HL-60 (cell line): ENCODE results near the gene CD247.

ENCODE experiments used
- DNase-seq, 2 experiments: peaks; one replicate each; pipeline ENCODE4 v3.0.0-alpha.2; 2010 to 2020; ENCODE audit warnings: low read depth in 1 of 2, low spot score in 1 of 2
- H3K27ac ChIP-seq: fragments of 250-450 bp; sonication (Bioruptor Pico); replicated peaks from 2 replicates; pipeline ENCODE4 v1.5.1; 2020; ENCODE audit warnings: mild to moderate bottlenecking, moderate library complexity
- H3K27me3 ChIP-seq: fragments of 250-450 bp; sonication (Bioruptor Pico); 2 replicates; pipeline ENCODE4 v1.5.1; 2021; ENCODE audit warnings: mild to moderate bottlenecking, moderate library complexity; ENCODE audit not compliant: insufficient read depth, poor library complexity, severe bottlenecking
- H3K4me3 ChIP-seq: replicated peaks from 2 replicates; pipeline ENCODE4 v1.5.1; 2011; ENCODE audit warnings: mild to moderate bottlenecking, control low read depth, low read length; ENCODE audit not compliant: insufficient read depth
- GABPA ChIP-seq: IDR thresholded peaks from 2 replicates; pipeline ENCODE4 v1.6.1; 2012; ENCODE audit warnings: low read depth
- POLR2AphosphoS5 ChIP-seq: IDR thresholded peaks from 2 replicates; pipeline ENCODE4 v1.6.1; 2012; ENCODE audit warnings: low read depth
- SPI1 ChIP-seq: IDR thresholded peaks from 2 replicates; pipeline ENCODE4 v1.6.1; 2012; ENCODE audit warnings: low read depth, mild to moderate bottlenecking, borderline replicate concordance
- TF ChIP-seq, protein P1 (sequence below): IDR thresholded peaks from one replicate; pipeline ENCODE4 v1.5.1; 2011; ENCODE audit warnings: low read length, control low read depth, inconsistent platforms; ENCODE audit not compliant: insufficient read depth
- TF ChIP-seq, protein P2 (sequence below): IDR thresholded peaks from 2 replicates; pipeline ENCODE4 v1.6.1; 2012; ENCODE audit warnings: low read depth; ENCODE audit not compliant: insufficient replicate concordance

The CD247 gene

DNA sequence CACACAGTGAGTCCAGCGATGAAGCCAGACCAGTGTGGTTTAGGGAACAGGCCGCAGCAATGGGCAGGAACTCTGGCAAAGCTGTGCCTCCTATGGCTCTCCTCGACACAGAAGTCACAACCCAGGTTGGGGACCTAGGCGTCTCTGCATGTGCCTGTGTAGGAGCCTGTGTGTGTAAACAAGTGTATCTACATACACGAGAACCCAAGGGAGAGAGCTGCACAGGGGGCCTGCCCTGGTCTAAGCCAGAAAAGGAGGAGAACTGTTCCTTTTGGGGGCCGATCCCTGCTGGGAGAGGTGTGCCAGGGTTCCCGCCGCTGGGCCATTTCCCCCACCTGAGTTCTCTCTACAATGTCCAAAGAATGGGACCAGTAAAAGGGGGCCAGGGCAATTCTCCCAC lies 56.0 kb downstream of the CD247 start:
- no peak overlapping the region for H3K4me3 ChIP-seq
- peaks cover 4% of the 10 kb centered on the region for H3K27me3 ChIP-seq
- TF ChIP-seq GABPA (no peak), POLR2AphosphoS5 (no peak), SPI1 (no peak)
- TF ChIP-seq, protein P1, sequence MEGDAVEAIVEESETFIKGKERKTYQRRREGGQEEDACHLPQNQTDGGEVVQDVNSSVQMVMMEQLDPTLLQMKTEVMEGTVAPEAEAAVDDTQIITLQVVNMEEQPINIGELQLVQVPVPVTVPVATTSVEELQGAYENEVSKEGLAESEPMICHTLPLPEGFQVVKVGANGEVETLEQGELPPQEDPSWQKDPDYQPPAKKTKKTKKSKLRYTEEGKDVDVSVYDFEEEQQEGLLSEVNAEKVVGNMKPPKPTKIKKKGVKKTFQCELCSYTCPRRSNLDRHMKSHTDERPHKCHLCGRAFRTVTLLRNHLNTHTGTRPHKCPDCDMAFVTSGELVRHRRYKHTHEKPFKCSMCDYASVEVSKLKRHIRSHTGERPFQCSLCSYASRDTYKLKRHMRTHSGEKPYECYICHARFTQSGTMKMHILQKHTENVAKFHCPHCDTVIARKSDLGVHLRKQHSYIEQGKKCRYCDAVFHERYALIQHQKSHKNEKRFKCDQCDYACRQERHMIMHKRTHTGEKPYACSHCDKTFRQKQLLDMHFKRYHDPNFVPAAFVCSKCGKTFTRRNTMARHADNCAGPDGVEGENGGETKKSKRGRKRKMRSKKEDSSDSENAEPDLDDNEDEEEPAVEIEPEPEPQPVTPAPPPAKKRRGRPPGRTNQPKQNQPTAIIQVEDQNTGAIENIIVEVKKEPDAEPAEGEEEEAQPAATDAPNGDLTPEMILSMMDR = no peak
- TF ChIP-seq, protein P2, sequence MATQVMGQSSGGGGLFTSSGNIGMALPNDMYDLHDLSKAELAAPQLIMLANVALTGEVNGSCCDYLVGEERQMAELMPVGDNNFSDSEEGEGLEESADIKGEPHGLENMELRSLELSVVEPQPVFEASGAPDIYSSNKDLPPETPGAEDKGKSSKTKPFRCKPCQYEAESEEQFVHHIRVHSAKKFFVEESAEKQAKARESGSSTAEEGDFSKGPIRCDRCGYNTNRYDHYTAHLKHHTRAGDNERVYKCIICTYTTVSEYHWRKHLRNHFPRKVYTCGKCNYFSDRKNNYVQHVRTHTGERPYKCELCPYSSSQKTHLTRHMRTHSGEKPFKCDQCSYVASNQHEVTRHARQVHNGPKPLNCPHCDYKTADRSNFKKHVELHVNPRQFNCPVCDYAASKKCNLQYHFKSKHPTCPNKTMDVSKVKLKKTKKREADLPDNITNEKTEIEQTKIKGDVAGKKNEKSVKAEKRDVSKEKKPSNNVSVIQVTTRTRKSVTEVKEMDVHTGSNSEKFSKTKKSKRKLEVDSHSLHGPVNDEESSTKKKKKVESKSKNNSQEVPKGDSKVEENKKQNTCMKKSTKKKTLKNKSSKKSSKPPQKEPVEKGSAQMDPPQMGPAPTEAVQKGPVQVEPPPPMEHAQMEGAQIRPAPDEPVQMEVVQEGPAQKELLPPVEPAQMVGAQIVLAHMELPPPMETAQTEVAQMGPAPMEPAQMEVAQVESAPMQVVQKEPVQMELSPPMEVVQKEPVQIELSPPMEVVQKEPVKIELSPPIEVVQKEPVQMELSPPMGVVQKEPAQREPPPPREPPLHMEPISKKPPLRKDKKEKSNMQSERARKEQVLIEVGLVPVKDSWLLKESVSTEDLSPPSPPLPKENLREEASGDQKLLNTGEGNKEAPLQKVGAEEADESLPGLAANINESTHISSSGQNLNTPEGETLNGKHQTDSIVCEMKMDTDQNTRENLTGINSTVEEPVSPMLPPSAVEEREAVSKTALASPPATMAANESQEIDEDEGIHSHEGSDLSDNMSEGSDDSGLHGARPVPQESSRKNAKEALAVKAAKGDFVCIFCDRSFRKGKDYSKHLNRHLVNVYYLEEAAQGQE = no peak
- DNase-seq = no peak
- H3K27ac ChIP-seq = no peak overlapping the region

DNA sequence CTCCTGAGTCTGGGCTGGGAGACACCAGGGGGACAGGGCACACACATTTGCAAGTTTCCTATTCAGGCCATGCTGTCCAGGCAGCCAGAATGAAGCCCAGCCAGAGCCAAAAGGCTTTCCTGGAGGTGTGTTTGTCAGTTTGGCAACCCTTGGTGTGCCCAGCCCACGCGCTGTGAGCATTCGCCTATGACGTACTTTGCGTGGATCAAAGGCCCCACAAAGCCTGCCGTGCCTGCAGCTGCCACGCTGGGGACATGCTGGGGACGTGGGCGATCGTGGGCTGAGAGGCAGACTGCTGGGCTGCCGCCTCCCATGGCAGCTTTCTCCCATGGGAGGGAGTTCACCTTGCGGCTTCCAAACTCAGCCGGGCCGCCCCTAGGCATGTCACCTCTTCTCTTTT lies 57.5 kb downstream of the CD247 start:
- Histone ChIP-seq H3K4me3 (no peak overlapping the region), H3K27me3 (peaks cover 4% of the 10 kb centered on the region), H3K27ac (no peak overlapping the region)
- TF ChIP-seq POLR2AphosphoS5 = no peak
- no peak for TF ChIP-seq SPI1
- TF ChIP-seq, protein P1 = no peak
- TF ChIP-seq, protein P2 = no peak
- TF ChIP-seq GABPA = no peak
- no peak for DNase-seq

DNA sequence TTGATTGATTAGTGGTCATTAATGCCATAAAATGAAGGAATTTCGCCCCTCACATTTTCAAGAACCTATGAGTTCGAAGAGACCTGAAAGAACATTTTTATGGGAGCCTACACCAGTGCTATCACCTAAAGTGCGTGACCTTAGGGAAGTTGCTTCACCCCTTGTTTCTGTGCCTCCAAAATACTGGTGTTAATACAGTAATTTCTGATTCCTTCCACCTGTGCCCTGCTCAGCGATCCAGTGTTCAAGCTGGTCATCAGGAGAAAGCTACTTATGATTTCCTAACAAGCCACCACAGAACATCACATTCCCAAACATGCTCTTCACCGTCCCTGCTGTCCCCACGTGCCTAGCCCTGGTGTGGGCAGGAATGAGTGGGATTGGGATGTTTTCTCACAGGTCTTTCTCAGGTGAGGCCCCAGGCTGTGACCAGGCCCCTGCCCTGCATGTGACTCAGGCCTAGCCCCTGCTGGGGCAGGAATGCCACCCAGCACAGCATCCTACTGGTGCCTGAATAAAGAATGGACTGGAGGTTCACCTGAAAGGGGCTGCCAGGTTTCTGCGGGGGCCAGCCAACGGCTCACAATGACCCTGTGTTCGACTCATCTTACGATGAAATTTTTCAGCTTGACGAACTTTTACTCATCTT lies 60.3 kb downstream of the CD247 start:
- DNase-seq = no peak
- H3K27me3 ChIP-seq = peaks cover 2% of the 10 kb centered on the region
- TF ChIP-seq, protein P1 = no peak
- TF ChIP-seq GABPA (no peak), SPI1 (no peak), POLR2AphosphoS5 (no peak)
- TF ChIP-seq, protein P2 = no peak
- no peak overlapping the region for H3K4me3 ChIP-seq
- H3K27ac ChIP-seq = no peak overlapping the region
